Sigmoid colon (tissue), 7 donors: ENCODE measurements around the gene FHOD3. TPM values are rescaled to one million over a fixed set of nuclear protein-coding genes. Genes with fewer than 3 reads are reported as not detected.

Experiments
- DNase-seq: peaks from one replicate; pipeline ENCODE4 v3.0.0-alpha.2; 2019
- H3K27ac ChIP-seq, 4 donors: fragments of 200-600 bp; sonication (generic); one replicate each; pipeline ENCODE4 v1.5.1; 2016 to 2019; ENCODE audit warnings: mild to moderate bottlenecking in 1 of 4
- H3K27me3 ChIP-seq, 3 donors: fragments of 200-600 bp; sonication (generic); one replicate each; pipeline ENCODE4 v1.5.1; 2019; ENCODE audit warnings: mild to moderate bottlenecking in 1 of 3
- H3K36me3 ChIP-seq, 4 donors: fragments of 200-600 bp; sonication (generic); one replicate each; pipeline ENCODE4 v1.5.1; 2016 to 2019
- H3K4me1 ChIP-seq, 4 donors: fragments of 200-600 bp; sonication (generic); one replicate each; pipeline ENCODE4 v1.5.1; 2017 to 2019
- H3K4me3 ChIP-seq, 4 donors: fragments of 200-600 bp; sonication (generic); one replicate each; pipeline ENCODE4 v1.5.1; 2017 to 2019; ENCODE audit warnings: mild to moderate bottlenecking in 2 of 4, moderate library complexity in 1 of 4
- H3K9me3 ChIP-seq, 4 donors: fragments of 200-600 bp in 3 of 4; sonication (generic) in 3 of 4; one replicate each; pipeline versions ENCODE4 v1.5.1 to v1.6.1; 2013 to 2019
- CTCF ChIP-seq, 4 experiments: fragments of 450-650 bp in 3 of 4; fragments of 200-600 bp in 1 of 4; IDR thresholded peaks; one replicate each; pipeline ENCODE4 v1.5.1; 2016 to 2019; ENCODE audit warnings: antibody characterized with exemption in 4 of 4, mild to moderate bottlenecking in 3 of 4, moderate library complexity in 2 of 4
- EP300 ChIP-seq, 4 donors: sonication (generic); formaldehyde crosslinking; IDR thresholded peaks; one replicate each; pipeline ENCODE4 v1.6.1; 2017; ENCODE audit warnings: antibody characterized with exemption in 4 of 4
- POLR2A ChIP-seq, 2 donors: fragments of 450-650 bp; IDR thresholded peaks; one replicate each; pipeline ENCODE4 v1.6.1; 2016; ENCODE audit warnings: antibody characterized with exemption in 2 of 2, mild to moderate bottlenecking in 2 of 2, moderate library complexity in 2 of 2
- POLR2AphosphoS5 ChIP-seq, 4 donors: sonication (generic); formaldehyde crosslinking; IDR thresholded peaks; one replicate each; pipeline ENCODE4 v1.6.1; 2017; ENCODE audit warnings: antibody characterized with exemption in 4 of 4
- WGBS, 2 donors: extraction: QIAGEN DNeasy Blood & Tissue Kit; methylation state at CpG; one replicate each; pipeline ENCODE4 v1.1.7; 2013; 5-methylcytosine and 5-hydroxymethylcytosine counted together
- intact Hi-C: fragments of 100-400 bp; cut with DNase I; formaldehyde crosslinking; loops from one replicate; pipeline ENCODE4 v1.15.1; 2023
- polyA plus RNA-seq, 3 donors: library from polyadenylated mRNA; stranded (reverse); fragments of 200-250 nt; gene quantifications; one replicate each; pipeline ENCODE4 v1.2.3, GENCODE V29; 2013
- total RNA-seq, 4 donors: library from RNA; depleted of rRNA; stranded (reverse); fragments of >200 nt; gene quantifications; one replicate each; pipeline ENCODE4 v1.1.0, GENCODE V29; 2016
- donor health status: healthy with polysubstance abuse.
- donor health status: Bipolar disorder and iron deficiency.
- donor health status: healthy.

The FHOD3 gene
- total and polyA plus RNA-seq, 7 donors, result 1.2 to 24.9 (median 9.5) TPM

- DNase-seq, result no peak
- H3K4me1 ChIP-seq, result peaks cover 0 to 8% (median 0%) of the 10 kb centered on the region in 4 donors
- H3K9me3 ChIP-seq, result no peaks in the 10 kb centered on the region
- H3K27me3 ChIP-seq, result no peaks in the 10 kb centered on the region
- WGBS, 2 donors, result 77 to 80% methylated on average over 3 of the region's 3 CpGs
- no peak overlapping the region for H3K27ac ChIP-seq
- no peaks in the 10 kb centered on the region for H3K36me3 ChIP-seq
- intact Hi-C loops, result no loop called here
- TF ChIP-seq EP300 (IDR thresholded peaks at IDR 0.05) (no peak), POLR2AphosphoS5 (IDR thresholded peaks at IDR 0.05) (no peak), CTCF (IDR thresholded peaks at IDR 0.05) (no peak), POLR2A (IDR thresholded peaks at IDR 0.05) (no peak)
- H3K4me3 ChIP-seq, result no peak overlapping the region
Observed at GRCh38 chr18:36348331-36348730, 50.8 kb downstream of the FHOD3 start.

GRCh38 chr18:36348971-36349417, 51.5 kb downstream of the FHOD3 start:
- H3K4me1 ChIP-seq, result peaks cover 0 to 8% (median 0%) of the 10 kb centered on the region in 4 donors
- 50 to 83% methylated on average over 6 of the region's 6 CpGs for WGBS, 2 donors
- H3K27ac ChIP-seq, result no peak overlapping the region
- H3K36me3 ChIP-seq, result no peaks in the 10 kb centered on the region
- TF ChIP-seq CTCF (IDR thresholded peaks at IDR 0.05), result no peak
- no peak for TF ChIP-seq POLR2A (IDR thresholded peaks at IDR 0.05)
- TF ChIP-seq EP300 (IDR thresholded peaks at IDR 0.05), result no peak
- no peak for TF ChIP-seq POLR2AphosphoS5 (IDR thresholded peaks at IDR 0.05)
- H3K9me3 ChIP-seq, result peaks cover 0 to 3% (median 0%) of the 10 kb centered on the region in 4 donors
- H3K4me3 ChIP-seq, result no peak overlapping the region
- intact Hi-C loops, result no loop called here
- no peaks in the 10 kb centered on the region for H3K27me3 ChIP-seq
- DNase-seq, result no peak

- no peak for TF ChIP-seq POLR2AphosphoS5 (IDR thresholded peaks at IDR 0.05)
- no peak for TF ChIP-seq EP300 (IDR thresholded peaks at IDR 0.05)
- TF ChIP-seq POLR2A (IDR thresholded peaks at IDR 0.05), result no peak
- TF ChIP-seq CTCF (IDR thresholded peaks at IDR 0.05), result no peak
- H3K4me1 ChIP-seq, result peaks cover 0 to 8% (median 0%) of the 10 kb centered on the region in 4 donors
- WGBS, 2 donors, result 14 to 63% methylated on average over 6 of the region's 6 CpGs
- no peaks in the 10 kb centered on the region for H3K27me3 ChIP-seq
- no peak overlapping the region for H3K4me3 ChIP-seq
- intact Hi-C loops, result no loop called here
- peaks cover 0 to 3% (median 0%) of the 10 kb centered on the region in 4 donors for H3K9me3 ChIP-seq
- no peak overlapping the region for H3K27ac ChIP-seq
- DNase-seq, result no peak
- H3K36me3 ChIP-seq, result no peaks in the 10 kb centered on the region
Observed at GRCh38 chr18:36349552-36349951, 52.0 kb downstream of the FHOD3 start.

- no peak for DNase-seq
- H3K27me3 ChIP-seq, result no peaks in the 10 kb centered on the region
- H3K36me3 ChIP-seq, result no peaks in the 10 kb centered on the region
- intact Hi-C loops, result no loop called here
- peaks cover 0 to 8% (median 0%) of the 10 kb centered on the region in 4 donors for H3K4me1 ChIP-seq
- no peak for TF ChIP-seq POLR2AphosphoS5 (IDR thresholded peaks at IDR 0.05)
- TF ChIP-seq POLR2A (IDR thresholded peaks at IDR 0.05), result no peak
- TF ChIP-seq EP300 (IDR thresholded peaks at IDR 0.05), result no peak
- TF ChIP-seq CTCF (IDR thresholded peaks at IDR 0.05), result no peak
- no peak overlapping the region for H3K27ac ChIP-seq
- H3K9me3 ChIP-seq, result peaks cover 0 to 3% (median 0%) of the 10 kb centered on the region in 4 donors
- H3K4me3 ChIP-seq, result no peak overlapping the region
- WGBS, 2 donors, result 52 to 59% methylated on average over 3 of the region's 3 CpGs
Observed at GRCh38 chr18:36350251-36350651, 52.7 kb downstream of the FHOD3 start.
